ENCODE measurements around the gene CD82. TPM values are rescaled to one million over a fixed set of nuclear protein-coding genes. Genes with fewer than 3 reads are reported as not detected.

Gene CD82
- total and polyA plus RNA-seq, 2 of the 13 experiments (the other 11 are each of a cell fraction or from before 2014, with no cell fraction given), result 0.05 TPM; not detected in 1

GRCh38 chr11:44633641-44634040, 68.2 kb downstream of the CD82 start:
- no peak overlapping the region for H3K27ac ChIP-seq (ENCODE audit: extremely low read length, insufficient read depth, low read length)
- intact Hi-C loops (cut with micrococcal nuclease; ENCODE audit: unreplicated experiment), result no loop called here
- no peaks in the 10 kb centered on the region for H3K4me1 ChIP-seq (ENCODE audit: insufficient read depth, low read length)
- BruUV-seq (replicated peaks), result no TSS peak
- POLR2A ChIA-PET, result no interaction called here
- no peak overlapping the region for H3K4me2 ChIP-seq (ENCODE audit: low read depth, low read length)
- FAIRE-seq (no peak), DNase-seq (ENCODE audit: low spot score) (no peak), ATAC-seq (no peak)
- in situ Hi-C loops (cut with HindIII; ENCODE audit: extremely low pct_ligation_motif_present, low pct_unique_long_range_greater_than_20kb), result no loop called here
- no peak overlapping the region for H3K4me3 ChIP-seq (replicated peaks in 1 of 3; ENCODE audit: insufficient read depth in 1 of 3, low read depth in 2 of 3, low read length in 3 of 3)
- H3K27me3 ChIP-seq (ENCODE audit: control insufficient read depth in 1 of 2, insufficient read depth in 2 of 2, low read length in 2 of 2), result peaks cover 1 to 13% of the 10 kb centered on the region in 2 experiments; a peak in 3 of 5 replicates
- WGBS (ENCODE audit: low lambda C conversion rate), result 25% methylated on average over 6 of the region's 6 CpGs
- no peak overlapping the region for H2AFZ ChIP-seq (ENCODE audit: low read length)
- CTCF ChIA-PET (ENCODE audit: low intra/inter-chr PET ratio, low total read pairs), result interaction anchor here (1.4 kb wide), 1 partner anchor 12 kb away, joined by 4 read pairs; no protein-coding TSS in a partner anchor
- H3K9ac ChIP-seq (ENCODE audit: insufficient read depth, low read depth, low read length), result no peak overlapping the region
- H3K36me3 ChIP-seq (replicated peaks in 1 of 2; ENCODE audit: control insufficient read depth in 1 of 2, insufficient read depth in 2 of 2, low read length in 2 of 2), result no peaks in the 10 kb centered on the region
- H4K20me1 ChIP-seq (ENCODE audit: insufficient read depth, low read length), result no peaks in the 10 kb centered on the region
- TF ChIP-seq E2F2 (CRISPR knock-in tag; IDR thresholded peaks at IDR 0.05; ENCODE audit: borderline replicate concordance) (no peak), BCL6 (CRISPR knock-in tag; IDR thresholded peaks at IDR 0.05) (no peak), ATF5 (CRISPR knock-in tag; IDR thresholded peaks at IDR 0.05; ENCODE audit: low read depth) (no peak), SALL1 (CRISPR knock-in tag; IDR thresholded peaks at IDR 0.05) (no peak), ZNF883 (CRISPR knock-in tag; IDR thresholded peaks at IDR 0.05; ENCODE audit: not compliant biosample characterization) (no peak), ZNF709 (CRISPR knock-in tag; IDR thresholded peaks at IDR 0.05) (no peak), ZNF747 (CRISPR knock-in tag; IDR thresholded peaks at IDR 0.05; ENCODE audit: borderline replicate concordance) (no peak), TRIM22 (IDR thresholded peaks at IDR 0.05) (no peak), RNF2 (conservative IDR thresholded peaks at IDR 0.05; ENCODE audit: low read depth) (no peak), ETS1 (CRISPR knock-in tag; IDR thresholded peaks at IDR 0.05) (no peak), ZNF275 (CRISPR knock-in tag; IDR thresholded peaks at IDR 0.05; ENCODE audit: borderline replicate concordance) (no peak), ZNF441 (CRISPR knock-in tag; IDR thresholded peaks at IDR 0.05; ENCODE audit: borderline replicate concordance) (no peak)
- H3K9me3 ChIP-seq (ENCODE audit: low read length), result no peaks in the 10 kb centered on the region
- H3K79me2 ChIP-seq (ENCODE audit: insufficient read depth, low read length), result no peaks in the 10 kb centered on the region
